ENCODE data around the gene CDH6.

- TF ChIP-seq CTCF (IDR thresholded peaks at IDR 0.05): no peak
- no peak for TF ChIP-seq POLR2A (IDR thresholded peaks at IDR 0.05)
Observed at GRCh38 chr5:31250201-31250600, 56.7 kb downstream of the CDH6 start.

All from lower leg skin (tissue), 3 donors.